Caco-2 (cell line): Measurements from ENCODE around the gene MMD. TPM values are rescaled to one million over a fixed set of nuclear protein-coding genes. Genes with fewer than 3 reads are reported as not detected.

Experiments
- BruUV-seq: library from RNA; stranded (reverse); fragments of 400-500 nt; replicated peaks from 2 replicates; lab custom pipeline; 2021; lab: Mats Ljungman, UMichigan
- CTCF ChIA-PET: fragments of 300-600 bp; sonication (Branson Sonifier 250); formaldehyde crosslinking; loops from one replicate; lab custom pipeline; 2022; ENCODE audit warnings: antibody characterized with exemption; lab: Charles Lee
- POLR2A ChIA-PET: fragments of 300-600 bp; sonication (Branson Sonifier 250); formaldehyde crosslinking; loops from one replicate; lab custom pipeline; 2022; ENCODE audit warnings: antibody characterized with exemption; lab: Charles Lee
- DNase-seq, 2 experiments: peaks; one replicate each; pipeline versions ENCODE4 v3.0.0 to v3.0.0-alpha.2; 2020 to 2022
- H3K27me3 ChIP-seq: replicated peaks from 2 replicates; pipeline ENCODE4 v1.6.0; 2011; ENCODE audit warnings: low read length; ENCODE audit not compliant: control insufficient read depth, insufficient read depth
- H3K36me3 ChIP-seq: 2 replicates; pipeline ENCODE4 v1.5.1; 2011; ENCODE audit warnings: low read length; ENCODE audit not compliant: control insufficient read depth, insufficient read depth
- H3K4me1 ChIP-seq: fragments of 250-450 bp; sonication (Bioruptor Pico); 2 replicates; pipeline ENCODE4 v1.5.1; 2020; ENCODE audit warnings: mild to moderate bottlenecking
- H3K4me3 ChIP-seq: 2 replicates; pipeline ENCODE4 v1.5.1; 2011; ENCODE audit warnings: low read depth, mild to moderate bottlenecking, control low read depth, low read length
- H3K9me3 ChIP-seq: fragments of 250-450 bp; sonication (Bioruptor Pico); 2 replicates; pipeline ENCODE4 v1.5.1; 2020; ENCODE audit warnings: mild to moderate bottlenecking, moderate library complexity
- H3K27ac Mint-ChIP-seq: one replicate; pipeline ENCODE4 v1.8.0; 2022; ENCODE audit warnings: mixed read lengths; ENCODE audit not compliant: unreplicated experiment
- H3K27me3 Mint-ChIP-seq: one replicate; pipeline ENCODE4 v1.8.0; 2022; ENCODE audit warnings: mixed read lengths; ENCODE audit not compliant: insufficient read depth, unreplicated experiment
- H3K36me3 Mint-ChIP-seq: one replicate; pipeline ENCODE4 v1.8.0; 2022; ENCODE audit warnings: mild to moderate bottlenecking, mixed read lengths; ENCODE audit not compliant: insufficient read depth, unreplicated experiment
- H3K4me1 Mint-ChIP-seq: one replicate; pipeline ENCODE4 v1.8.0; 2022; ENCODE audit warnings: low read depth, mixed read lengths; ENCODE audit not compliant: unreplicated experiment
- H3K4me3 Mint-ChIP-seq: one replicate; pipeline ENCODE4 v1.8.0; 2022; ENCODE audit warnings: mild to moderate bottlenecking, moderate library complexity, mixed read lengths; ENCODE audit not compliant: unreplicated experiment
- H3K9me3 Mint-ChIP-seq: one replicate; pipeline ENCODE4 v1.8.0; 2022; ENCODE audit warnings: mixed read lengths; ENCODE audit not compliant: unreplicated experiment
- CTCF ChIP-seq, 2 experiments: fragments of 200-600 bp in 1 of 2; IDR thresholded peaks; 1 replicate in 1 of 2; 2 replicates in 1 of 2; pipeline versions ENCODE4 v1.5.1 to v1.8.0; 2011 to 2022; ENCODE audit warnings: antibody characterized with exemption in 1 of 2, control low read depth in 1 of 2, inconsistent platforms in 1 of 2, low read depth in 1 of 2, low read length in 1 of 2, mild to moderate bottlenecking in 1 of 2, moderate library complexity in 1 of 2; ENCODE audit not compliant: insufficient read depth in 1 of 2, severe bottlenecking in 1 of 2, unreplicated experiment in 1 of 2
- intact Hi-C: fragments of 100-400 bp; cut with micrococcal nuclease; formaldehyde crosslinking; loops from one replicate; pipeline ENCODE4 v1.10.0; 2022; ENCODE audit not compliant: unreplicated experiment
- total RNA-seq: library from RNA; stranded (reverse); gene quantifications from 2 replicates; pipeline ENCODE4 v1.2.3, GENCODE V29; 2022

The MMD gene
- total RNA-seq, 1 experiment from 2014 or later = 38.6 TPM

DNA sequence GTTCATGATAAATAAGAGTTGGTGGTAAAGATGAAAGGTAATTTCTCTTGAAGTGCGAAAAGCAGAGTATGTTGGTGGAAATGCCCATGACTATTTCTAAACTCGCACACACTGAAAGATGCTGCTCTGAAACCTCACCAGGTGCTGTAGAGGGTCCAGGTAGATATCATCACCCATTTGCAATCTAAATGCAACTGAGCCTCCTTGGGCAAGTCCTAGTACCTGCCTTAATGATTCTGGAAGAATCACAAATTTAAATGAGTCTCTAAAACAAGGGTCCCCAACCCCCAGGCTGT is 5.9 kb upstream of the MMD start:
- ChIA-PET CTCF (no interaction called here), POLR2A (no interaction called here)
- intact Hi-C loops = no loop called here
- Mint-ChIP-seq H3K27ac (no peak overlapping the region), H3K4me1 (peaks cover 42% of the 10 kb centered on the region), H3K36me3 (peaks cover 9% of the 10 kb centered on the region), H3K27me3 (no peaks in the 10 kb centered on the region), H3K4me3 (no peak overlapping the region), H3K9me3 (no peaks in the 10 kb centered on the region)
- H3K36me3 ChIP-seq = no peaks in the 10 kb centered on the region
- H3K4me1 ChIP-seq = peaks cover 21% of the 10 kb centered on the region
- TF ChIP-seq CTCF (IDR thresholded peaks at IDR 0.05; ENCODE audit: insufficient read depth in 1 of 2, low read depth in 1 of 2, low read length in 1 of 2, severe bottlenecking in 1 of 2, unreplicated experiment in 1 of 2) = no peak
- no TSS peak for BruUV-seq
- no peak overlapping the region for H3K4me3 ChIP-seq
- H3K9me3 ChIP-seq = no peaks in the 10 kb centered on the region
- no peaks in the 10 kb centered on the region for H3K27me3 ChIP-seq
- DNase-seq = no peak

- H3K27me3 Mint-ChIP-seq = no peaks in the 10 kb centered on the region
- no peak for DNase-seq
- no peak overlapping the region for H3K4me3 Mint-ChIP-seq
- Histone ChIP-seq H3K36me3 (no peaks in the 10 kb centered on the region), H3K9me3 (no peaks in the 10 kb centered on the region), H3K4me3 (no peak overlapping the region), H3K27me3 (no peaks in the 10 kb centered on the region), H3K4me1 (peaks cover 22% of the 10 kb centered on the region; the same call in 1 of the 2 replicates)
- ChIA-PET POLR2A (no interaction called here), CTCF (no interaction called here)
- no peak overlapping the region for H3K27ac Mint-ChIP-seq
- peaks cover 43% of the 10 kb centered on the region for H3K4me1 Mint-ChIP-seq
- peaks cover 14% of the 10 kb centered on the region for H3K36me3 Mint-ChIP-seq
- no peaks in the 10 kb centered on the region for H3K9me3 Mint-ChIP-seq
- BruUV-seq = no TSS peak
- TF ChIP-seq CTCF (IDR thresholded peaks at IDR 0.05; ENCODE audit: insufficient read depth in 1 of 2, low read depth in 1 of 2, low read length in 1 of 2, severe bottlenecking in 1 of 2, unreplicated experiment in 1 of 2) = no peak
- intact Hi-C loops = no loop called here
Measured at GRCh38 chr17:55426851-55427586, 5.4 kb upstream of the MMD start.

DNA sequence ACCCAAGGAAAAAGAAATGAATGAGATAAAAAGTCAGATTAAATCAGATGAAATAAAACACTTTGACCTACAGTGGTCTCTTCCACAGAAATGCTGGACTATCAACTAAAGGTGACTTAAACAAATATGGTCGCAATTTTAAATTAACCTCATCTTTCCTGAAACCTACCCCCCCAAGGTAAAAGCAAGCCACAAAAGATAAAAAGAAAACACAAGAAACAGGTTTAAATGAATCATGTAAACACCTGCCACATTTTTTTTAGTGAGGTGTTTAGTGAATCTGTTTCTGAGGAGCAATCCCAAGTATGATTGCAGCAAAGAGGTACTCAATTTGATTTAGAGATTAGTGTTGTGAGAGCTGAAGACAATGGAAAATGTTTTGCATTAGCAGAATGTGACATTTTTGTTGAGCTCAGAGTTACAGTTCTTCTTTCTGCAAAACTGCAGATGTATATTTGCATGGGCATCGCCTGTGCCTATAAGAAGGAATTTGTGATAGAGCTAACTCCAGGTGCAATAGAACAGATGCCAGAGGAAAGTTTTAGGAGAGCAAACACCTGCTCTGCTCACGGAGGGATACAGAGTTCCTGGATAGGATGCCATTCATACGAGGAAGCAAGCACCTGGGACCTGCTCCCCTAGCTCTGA is 3.4 kb upstream of the MMD start:
- no peak overlapping the region for H3K27ac Mint-ChIP-seq
- POLR2A ChIA-PET = no interaction called here
- no TSS peak for BruUV-seq

More for the DNA sequence above, 3.4 kb upstream of the MMD start:
- H3K4me3 Mint-ChIP-seq = no peak overlapping the region
- Histone ChIP-seq H3K4me1 (peaks cover 16% of the 10 kb centered on the region), H3K4me3 (no peak overlapping the region), H3K9me3 (no peaks in the 10 kb centered on the region), H3K27me3 (no peaks in the 10 kb centered on the region), H3K36me3 (no peaks in the 10 kb centered on the region)
- no peak for TF ChIP-seq CTCF (IDR thresholded peaks at IDR 0.05; ENCODE audit: insufficient read depth in 1 of 2, low read depth in 1 of 2, low read length in 1 of 2, severe bottlenecking in 1 of 2, unreplicated experiment in 1 of 2)
- CTCF ChIA-PET = no interaction called here
- no peak for DNase-seq
- intact Hi-C loops = no loop called here
- H3K4me1 Mint-ChIP-seq = peaks cover 38% of the 10 kb centered on the region
- H3K36me3 Mint-ChIP-seq = peaks cover 20% of the 10 kb centered on the region
- H3K9me3 Mint-ChIP-seq = no peaks in the 10 kb centered on the region
- no peaks in the 10 kb centered on the region for H3K27me3 Mint-ChIP-seq
